ENCODE results near the gene RPS6KA5.

DNA sequence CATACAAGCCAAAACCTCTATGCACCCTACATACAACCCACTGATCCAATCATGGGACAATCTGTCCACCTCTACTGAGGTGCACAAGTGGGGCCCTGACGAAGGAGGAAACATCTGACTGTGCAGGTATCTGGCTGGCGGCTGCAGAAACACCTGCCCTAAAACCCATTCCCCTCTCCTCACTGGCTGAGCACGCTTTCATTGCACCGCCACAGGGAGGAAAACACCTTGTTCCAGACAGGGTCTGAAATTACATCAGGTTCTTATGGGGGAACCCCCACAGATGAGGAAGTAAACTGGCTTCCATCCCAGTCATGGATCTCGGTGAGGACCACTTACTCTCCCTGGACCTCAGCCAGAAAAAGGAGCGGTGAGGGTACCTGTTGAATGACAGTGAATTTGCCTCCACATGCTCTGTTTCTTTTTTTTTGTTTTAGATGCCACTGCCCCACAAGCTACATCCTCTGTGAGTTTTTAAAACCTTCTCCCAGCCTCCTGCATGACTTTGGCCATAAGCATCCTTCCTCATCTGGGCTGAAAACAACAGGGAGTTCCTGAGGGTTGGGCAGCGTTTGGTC is 29.6 kb upstream of the RPS6KA5 start:
- TF ChIP-seq, protein P1, sequence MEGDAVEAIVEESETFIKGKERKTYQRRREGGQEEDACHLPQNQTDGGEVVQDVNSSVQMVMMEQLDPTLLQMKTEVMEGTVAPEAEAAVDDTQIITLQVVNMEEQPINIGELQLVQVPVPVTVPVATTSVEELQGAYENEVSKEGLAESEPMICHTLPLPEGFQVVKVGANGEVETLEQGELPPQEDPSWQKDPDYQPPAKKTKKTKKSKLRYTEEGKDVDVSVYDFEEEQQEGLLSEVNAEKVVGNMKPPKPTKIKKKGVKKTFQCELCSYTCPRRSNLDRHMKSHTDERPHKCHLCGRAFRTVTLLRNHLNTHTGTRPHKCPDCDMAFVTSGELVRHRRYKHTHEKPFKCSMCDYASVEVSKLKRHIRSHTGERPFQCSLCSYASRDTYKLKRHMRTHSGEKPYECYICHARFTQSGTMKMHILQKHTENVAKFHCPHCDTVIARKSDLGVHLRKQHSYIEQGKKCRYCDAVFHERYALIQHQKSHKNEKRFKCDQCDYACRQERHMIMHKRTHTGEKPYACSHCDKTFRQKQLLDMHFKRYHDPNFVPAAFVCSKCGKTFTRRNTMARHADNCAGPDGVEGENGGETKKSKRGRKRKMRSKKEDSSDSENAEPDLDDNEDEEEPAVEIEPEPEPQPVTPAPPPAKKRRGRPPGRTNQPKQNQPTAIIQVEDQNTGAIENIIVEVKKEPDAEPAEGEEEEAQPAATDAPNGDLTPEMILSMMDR (IDR thresholded peaks at IDR 0.05): no peak
- no peak for TF ChIP-seq POLR2A (IDR thresholded peaks at IDR 0.05)

Data from stomach (tissue), 4 donors.